ENCODE results near the gene FAM174B.

Gene FAM174B

DNA sequence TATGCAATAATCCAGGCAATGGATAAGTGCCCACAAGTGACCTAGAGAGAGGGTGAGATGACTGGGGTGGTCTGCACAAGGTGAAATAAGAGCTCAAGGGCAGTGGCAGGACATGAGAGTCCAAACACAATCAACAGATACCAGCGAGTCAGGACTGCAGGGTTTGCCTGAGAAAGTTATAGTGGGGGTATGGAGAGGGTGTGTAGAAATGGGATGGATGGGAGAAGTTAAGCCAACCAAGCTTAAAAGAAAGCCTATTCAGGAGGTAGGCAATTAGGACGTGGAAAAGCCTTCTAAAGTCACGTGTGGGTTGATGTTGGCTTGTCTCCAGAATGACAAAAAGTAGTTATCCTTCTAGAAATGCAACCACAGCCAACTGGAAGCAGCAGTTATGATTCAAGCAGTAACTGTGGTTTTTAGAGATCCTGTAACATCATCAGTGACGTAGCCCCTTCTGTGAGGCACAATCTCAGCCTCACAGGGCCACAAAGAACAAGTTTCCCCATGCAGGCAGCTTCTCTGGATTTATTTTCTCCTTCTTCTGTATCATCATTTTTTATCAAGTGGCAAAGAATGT lies 56.1 kb downstream of the FAM174B start:
- no peak for DNase-seq

DNA sequence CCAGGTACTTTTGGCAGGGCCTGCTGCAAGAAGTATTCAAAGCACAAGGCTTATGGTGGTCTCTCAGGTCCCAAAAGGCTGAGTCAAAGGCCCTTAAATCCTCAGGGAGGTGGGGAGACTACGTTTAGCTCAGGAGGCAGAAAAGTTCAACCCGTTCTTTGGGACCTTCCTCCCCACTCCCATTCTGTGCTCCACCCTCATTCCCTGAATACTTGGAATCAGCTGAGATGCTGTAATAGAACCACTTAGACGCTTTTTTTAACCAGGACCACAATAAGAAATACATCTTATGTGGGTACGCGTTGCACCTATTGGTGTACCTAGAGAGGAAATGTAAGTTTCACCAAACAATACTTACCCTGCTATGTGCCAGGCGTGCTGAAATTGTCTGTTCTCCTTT lies 58.0 kb downstream of the FAM174B start:
- no peak for DNase-seq

DNA sequence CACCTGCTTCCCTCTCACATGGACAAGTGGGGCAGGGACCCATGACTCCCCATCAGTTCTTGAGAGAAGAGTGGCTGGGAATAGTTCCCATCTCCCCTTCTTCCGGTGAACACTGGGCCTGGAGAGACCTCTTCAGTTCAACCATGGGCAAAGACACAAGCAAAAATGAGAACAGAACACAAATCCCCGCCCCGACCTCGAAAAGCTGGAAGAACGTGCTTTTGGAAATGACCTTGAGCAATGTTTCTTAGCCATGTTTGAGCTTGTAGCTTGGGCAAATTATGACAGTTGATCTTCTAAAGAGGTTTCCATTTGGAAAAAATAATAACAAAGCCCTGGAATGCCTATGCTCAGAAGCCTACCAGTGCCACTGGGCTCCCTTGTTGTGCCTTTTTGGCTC lies 59.0 kb downstream of the FAM174B start:
- no peak for DNase-seq

- DNase-seq, result no peak
These were observed 59.8 kb downstream of the FAM174B start for GRCh38 chr15:92595506-92596381.

GRCh38 chr15:92591275-92591674 lies 64.3 kb downstream of the FAM174B start:
- DNase-seq, result no peak

GRCh38 chr15:92586966-92587365 lies 68.6 kb downstream of the FAM174B start:
- no peak for DNase-seq

GRCh38 chr15:92586383-92586942 lies 69.1 kb downstream of the FAM174B start:
- no peak for DNase-seq

- no peak for DNase-seq
These were observed 71.5 kb downstream of the FAM174B start for GRCh38 chr15:92584105-92584504.

GRCh38 chr15:92583096-92584034 lies 72.2 kb downstream of the FAM174B start:
- DNase-seq, result no peak

- DNase-seq, result no peak
These were observed 73.4 kb downstream of the FAM174B start for GRCh38 chr15:92582206-92582605.

DNA sequence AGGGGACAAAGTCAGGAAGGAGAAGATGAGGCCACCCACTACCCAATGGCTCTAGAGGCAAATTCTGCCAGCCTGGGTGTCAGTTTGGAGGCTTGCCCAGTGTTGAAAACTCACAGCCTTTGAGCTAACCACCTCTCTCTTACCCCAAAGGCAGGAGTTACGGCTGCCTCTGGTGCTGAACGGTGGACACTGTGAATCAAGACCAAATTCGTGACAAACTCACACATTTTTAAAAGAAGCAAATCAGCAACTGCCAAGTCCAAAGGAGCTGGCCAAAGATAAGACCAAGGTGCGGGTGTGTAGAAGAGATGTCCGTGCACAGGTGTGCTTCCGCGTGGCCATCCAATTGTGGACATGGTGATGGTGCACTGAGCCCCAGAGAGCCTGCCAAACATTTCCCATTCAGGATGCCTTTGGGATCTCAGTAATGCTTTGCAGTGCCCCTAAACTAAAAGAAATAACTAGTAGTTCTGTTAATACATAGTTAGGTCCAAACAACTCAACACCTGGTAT lies 74.6 kb downstream of the FAM174B start:
- no peak for DNase-seq

DNA sequence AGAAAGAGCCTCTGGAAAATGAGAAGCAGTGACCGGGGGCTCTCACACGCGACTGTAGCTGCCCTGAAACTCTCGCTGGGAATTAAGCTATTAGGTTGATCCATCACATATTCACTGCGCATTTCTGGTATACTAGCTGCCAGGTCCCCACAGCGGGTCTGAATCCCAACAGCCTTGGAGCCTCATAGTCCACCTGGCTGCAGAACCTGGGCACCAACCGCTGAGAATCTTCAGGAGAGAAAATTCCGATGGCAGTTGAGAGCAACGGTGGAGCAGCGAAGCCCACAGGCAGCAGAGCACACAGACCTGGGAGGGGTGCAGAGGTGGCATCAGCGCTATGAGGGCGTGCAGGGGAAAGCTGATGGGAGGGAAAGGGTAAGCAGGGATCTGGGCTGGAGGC lies 75.1 kb downstream of the FAM174B start:
- DNase-seq, result no peak

DNA sequence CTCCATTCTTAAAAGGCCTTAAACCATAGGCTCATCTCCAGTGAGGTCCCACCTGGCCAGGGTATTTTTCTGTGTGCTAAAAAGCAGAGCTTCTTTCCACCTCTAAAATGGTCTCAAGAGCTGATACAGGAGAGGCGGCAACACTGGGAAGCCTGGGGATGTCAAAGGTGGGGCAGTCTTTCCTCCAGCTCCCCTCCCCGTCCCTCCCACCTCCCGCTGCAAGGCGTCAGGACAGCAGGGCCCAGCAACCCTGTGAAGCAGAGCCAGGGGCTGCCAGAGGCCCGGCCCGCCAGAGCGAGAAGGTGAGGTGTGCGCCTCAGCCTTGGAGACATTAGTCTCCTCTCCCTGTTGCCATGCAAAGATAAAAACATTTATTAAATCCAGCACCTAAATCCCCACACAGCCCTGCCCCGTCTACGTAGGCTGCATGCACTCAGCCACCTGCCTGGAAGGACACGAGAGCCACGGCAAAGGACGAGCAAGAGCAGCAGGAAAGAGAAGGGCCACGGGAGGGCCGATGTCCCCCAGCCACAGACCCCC lies 75.6 kb downstream of the FAM174B start:
- no peak for DNase-seq

DNA sequence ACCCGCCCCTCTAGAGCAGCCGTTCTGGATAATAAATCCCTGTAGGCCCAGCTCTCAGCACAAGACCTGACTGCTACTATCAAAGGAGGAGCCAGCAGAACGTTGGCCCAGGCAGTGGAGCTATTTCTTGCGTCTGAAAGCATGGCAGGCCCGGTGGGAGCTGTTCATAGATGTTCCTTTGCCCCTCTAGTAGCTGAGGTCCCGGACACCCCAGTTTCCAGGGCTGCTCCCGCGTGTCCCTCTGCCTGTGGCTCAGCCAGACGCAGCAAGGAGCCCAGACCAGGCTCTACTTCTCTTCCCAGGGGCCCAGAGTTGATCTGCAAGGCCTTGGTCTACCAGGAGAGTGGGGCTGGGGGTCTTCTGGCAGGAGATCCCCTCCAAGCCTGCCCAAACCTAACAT lies 76.1 kb downstream of the FAM174B start:
- no peak for DNase-seq

- DNase-seq, result no peak
These were observed 77.3 kb downstream of the FAM174B start for GRCh38 chr15:92578096-92578835.

- DNase-seq, result no peak
These were observed 78.9 kb downstream of the FAM174B start for GRCh38 chr15:92576597-92577200.

- DNase-seq, result no peak
These were observed 81.0 kb downstream of the FAM174B start for GRCh38 chr15:92574566-92574965.

DNA sequence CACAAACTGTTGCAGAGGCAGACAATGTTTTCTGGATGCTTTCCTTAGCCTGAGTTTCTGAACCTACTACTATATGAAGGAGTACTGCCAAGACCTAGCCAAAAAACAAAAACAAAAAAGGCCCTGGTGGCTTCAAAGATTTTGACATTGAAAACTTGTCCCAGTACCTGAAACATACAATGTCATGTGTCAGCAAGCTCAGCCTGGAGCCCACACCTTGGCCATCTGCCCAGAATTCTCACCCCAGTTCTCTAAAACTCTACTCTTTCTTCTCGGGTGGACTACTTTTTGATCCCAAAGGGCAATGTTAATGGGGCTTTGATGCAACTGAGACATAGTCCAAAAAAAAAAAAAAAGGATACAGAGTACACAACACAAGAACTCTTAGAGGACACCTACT lies 81.4 kb downstream of the FAM174B start:
- no peak for DNase-seq

DNA sequence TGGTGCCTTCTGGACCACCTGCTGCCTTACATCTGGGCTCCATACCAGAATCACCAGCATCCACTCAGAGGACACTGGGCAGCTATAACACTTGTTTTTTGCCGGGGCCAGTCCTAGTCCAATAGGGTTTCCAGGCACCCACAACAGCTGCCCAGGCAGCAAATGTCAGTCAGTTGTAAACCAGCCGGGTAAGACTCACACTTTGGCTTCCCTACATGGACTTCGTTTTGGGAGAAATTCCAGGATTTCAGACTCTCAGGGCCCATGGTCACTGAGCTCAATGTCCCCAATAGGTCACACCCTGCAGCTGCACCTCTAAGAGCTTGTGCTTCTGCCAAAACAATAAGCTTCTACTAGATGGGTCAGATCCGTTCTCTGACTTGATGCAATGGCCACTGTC lies 83.8 kb downstream of the FAM174B start:
- DNase-seq, result no peak

- DNase-seq, result no peak
These were observed 85.2 kb downstream of the FAM174B start for GRCh38 chr15:92570391-92570790.

- no peak for DNase-seq
These were observed 85.8 kb downstream of the FAM174B start for GRCh38 chr15:92569778-92570177.
